Subcutaneous adipose tissue (tissue), 4 donors: ENCODE measurements around the gene ST8SIA3. TPM values are rescaled to one million over a fixed set of nuclear protein-coding genes. Genes with fewer than 3 reads are reported as not detected.

Experiments
- total RNA-seq, 4 donors: library from RNA; depleted of rRNA; stranded (reverse); fragments of >200 nt; gene quantifications; one replicate each; pipeline ENCODE4 v1.1.0, GENCODE V29; 2016
- TF ChIP-seq, protein P1 (sequence below): fragments of 450-650 bp; IDR thresholded peaks from one replicate; pipeline ENCODE4 v1.5.1; 2016; ENCODE audit warnings: low read depth, mild to moderate bottlenecking, control low read depth, antibody characterized with exemption, moderate library complexity

ST8SIA3 gene
- total RNA-seq, 4 donors from 2014 or later, result not detected

DNA sequence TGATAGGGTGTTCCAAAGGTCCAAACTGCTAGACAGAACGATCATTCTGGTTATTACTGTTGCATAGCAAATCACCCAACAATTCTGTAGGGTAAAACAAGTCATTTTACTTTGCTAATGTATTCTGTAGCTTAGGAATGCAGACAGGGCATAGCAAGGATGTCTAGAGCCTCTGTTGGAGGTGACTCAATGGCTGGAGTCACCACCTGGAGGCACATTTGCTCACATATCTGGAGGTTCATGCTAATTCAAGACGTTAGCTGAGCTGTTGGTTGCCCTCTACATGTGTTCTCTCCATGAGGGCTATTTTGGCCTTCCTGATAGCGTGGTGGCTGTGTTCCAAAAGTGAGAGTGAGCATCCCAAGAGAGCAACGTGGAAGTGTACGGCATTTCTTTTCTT is 22.5 kb upstream of the ST8SIA3 start:
- TF ChIP-seq, protein P1, sequence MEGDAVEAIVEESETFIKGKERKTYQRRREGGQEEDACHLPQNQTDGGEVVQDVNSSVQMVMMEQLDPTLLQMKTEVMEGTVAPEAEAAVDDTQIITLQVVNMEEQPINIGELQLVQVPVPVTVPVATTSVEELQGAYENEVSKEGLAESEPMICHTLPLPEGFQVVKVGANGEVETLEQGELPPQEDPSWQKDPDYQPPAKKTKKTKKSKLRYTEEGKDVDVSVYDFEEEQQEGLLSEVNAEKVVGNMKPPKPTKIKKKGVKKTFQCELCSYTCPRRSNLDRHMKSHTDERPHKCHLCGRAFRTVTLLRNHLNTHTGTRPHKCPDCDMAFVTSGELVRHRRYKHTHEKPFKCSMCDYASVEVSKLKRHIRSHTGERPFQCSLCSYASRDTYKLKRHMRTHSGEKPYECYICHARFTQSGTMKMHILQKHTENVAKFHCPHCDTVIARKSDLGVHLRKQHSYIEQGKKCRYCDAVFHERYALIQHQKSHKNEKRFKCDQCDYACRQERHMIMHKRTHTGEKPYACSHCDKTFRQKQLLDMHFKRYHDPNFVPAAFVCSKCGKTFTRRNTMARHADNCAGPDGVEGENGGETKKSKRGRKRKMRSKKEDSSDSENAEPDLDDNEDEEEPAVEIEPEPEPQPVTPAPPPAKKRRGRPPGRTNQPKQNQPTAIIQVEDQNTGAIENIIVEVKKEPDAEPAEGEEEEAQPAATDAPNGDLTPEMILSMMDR, result no peak

GRCh38 chr18:57331718-57332117 is 20.6 kb upstream of the ST8SIA3 start:
- TF ChIP-seq, protein P1, result no peak

DNA sequence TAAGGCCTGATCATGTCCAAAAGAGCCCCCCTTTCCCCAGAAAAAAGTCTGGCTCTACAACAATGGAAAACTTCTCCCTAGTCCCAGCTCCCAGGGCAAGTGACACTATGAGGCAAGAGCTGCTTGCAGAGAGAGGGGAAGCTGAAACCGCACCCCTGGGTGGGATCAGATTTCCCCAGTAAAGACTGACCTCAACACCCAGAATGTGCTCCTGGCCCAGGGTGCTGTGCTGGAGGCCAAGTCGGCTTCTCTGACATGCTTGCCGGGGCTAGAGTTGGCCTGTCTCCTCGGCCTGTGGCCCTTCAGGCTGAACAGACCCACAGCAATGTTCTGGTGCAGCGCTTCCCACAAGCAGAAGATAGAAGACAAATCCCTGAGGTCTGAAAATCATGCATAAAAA is 18.4 kb upstream of the ST8SIA3 start:
- TF ChIP-seq, protein P1, result no peak

DNA sequence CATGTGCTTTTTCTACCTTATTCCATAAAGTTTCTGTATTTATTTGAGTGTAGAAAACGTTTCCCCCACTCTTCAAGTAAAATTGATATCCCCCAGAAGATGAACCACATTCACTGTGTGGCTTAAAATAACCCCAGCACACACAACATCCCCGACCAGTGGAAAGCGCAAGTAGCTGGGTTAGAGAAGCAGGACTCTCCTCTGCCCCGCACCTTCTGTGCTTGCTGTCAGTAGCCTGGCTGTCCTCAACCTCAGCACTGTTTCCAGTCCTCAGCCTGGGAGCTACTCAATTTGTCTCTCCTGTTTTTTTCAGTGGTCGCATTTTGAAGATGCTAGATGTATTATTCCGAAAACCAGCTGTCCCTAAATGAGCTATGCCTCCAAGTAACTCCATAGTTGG is 18.0 kb upstream of the ST8SIA3 start:
- TF ChIP-seq, protein P1, result no peak

DNA sequence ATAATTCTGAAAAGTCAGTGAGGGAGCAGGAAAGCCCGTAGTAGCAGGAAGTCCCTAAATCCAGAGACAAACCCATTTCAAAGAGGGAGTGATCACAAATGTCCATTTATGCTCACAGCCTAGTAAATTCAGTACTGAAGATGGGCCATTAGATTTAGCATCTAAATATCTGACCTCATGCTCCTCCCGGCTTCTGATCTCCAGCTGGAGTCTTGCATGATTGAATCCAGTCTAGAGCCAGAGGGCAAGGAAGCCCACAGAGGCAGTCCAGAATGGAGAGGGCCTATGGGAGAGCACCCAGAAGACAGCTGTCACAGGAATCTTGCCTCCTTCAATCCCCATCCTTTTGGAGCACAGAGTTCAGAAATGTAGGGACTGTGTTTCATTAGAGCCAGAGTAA is 16.0 kb upstream of the ST8SIA3 start:
- TF ChIP-seq, protein P1, result no peak

GRCh38 chr18:57337890-57338289 is 14.5 kb upstream of the ST8SIA3 start:
- TF ChIP-seq, protein P1, result no peak

- TF ChIP-seq, protein P1, result no peak
Measured at GRCh38 chr18:57343833-57344232, 8.5 kb upstream of the ST8SIA3 start.
